CD8-positive, alpha-beta memory T cell (primary cell): ENCODE data around the gene IQSEC1. TPM values are rescaled to one million over a fixed set of nuclear protein-coding genes. Genes with fewer than 3 reads are reported as not detected.
A peak's percentile ranks its signal among the peaks of the same experiment; 100 is the strongest.

Source experiments
- CTCF ChIA-PET: fragments of 350-600 bp; sonication (Branson Sonifier 250); formaldehyde crosslinking; loops from one replicate; lab custom pipeline; 2021; ENCODE audit warnings: antibody characterized with exemption; lab: Charles Lee
- POLR2A ChIA-PET: fragments of 350-600 bp; sonication (Branson Sonifier 250); formaldehyde crosslinking; loops from one replicate; lab custom pipeline; 2021; ENCODE audit warnings: antibody characterized with exemption; lab: Charles Lee
- DNase-seq, 5 donors: peaks; one replicate each; pipeline versions ENCODE4 v3.0.0 to v3.0.0-alpha.2; 2020 to 2022; ENCODE audit warnings: mixed read lengths in 1 of 5
- H3K27ac ChIP-seq: one replicate; pipeline ENCODE4 v1.7.0; 2013; ENCODE audit warnings: low read depth, mild to moderate bottlenecking, low read length, moderate library complexity
- H3K27me3 ChIP-seq: 2 replicates; pipeline ENCODE4 v1.7.0; 2013; ENCODE audit warnings: low read length, mild to moderate bottlenecking; ENCODE audit not compliant: insufficient read depth, poor library complexity, severe bottlenecking
- H3K36me3 ChIP-seq: 2 replicates; pipeline ENCODE4 v1.7.0; 2013; ENCODE audit warnings: mild to moderate bottlenecking, low read length, moderate library complexity; ENCODE audit not compliant: insufficient read depth
- H3K4me1 ChIP-seq: 2 replicates; pipeline ENCODE4 v1.7.0; 2013; ENCODE audit warnings: mild to moderate bottlenecking, low read length, moderate library complexity; ENCODE audit not compliant: insufficient read depth
- H3K4me3 ChIP-seq: 2 replicates; pipeline ENCODE4 v1.7.0; 2013; ENCODE audit warnings: mild to moderate bottlenecking, low read length
- H3K9me3 ChIP-seq: 2 replicates; pipeline ENCODE4 v1.7.0; 2013; ENCODE audit warnings: mild to moderate bottlenecking, low read length
- H3K27ac Mint-ChIP-seq, 8 donors: one replicate each; pipeline ENCODE4 v1.8.0; 2020 to 2021; ENCODE audit warnings: mixed read lengths in 8 of 8, mild to moderate bottlenecking in 6 of 8, inconsistent platforms in 3 of 8, moderate library complexity in 3 of 8
- H3K27me3 Mint-ChIP-seq, 2 donors: one replicate each; pipeline ENCODE4 v1.8.0; 2020 to 2021; ENCODE audit warnings: mixed read lengths in 2 of 2, mild to moderate bottlenecking in 1 of 2, moderate library complexity in 1 of 2
- H3K36me3 Mint-ChIP-seq, 3 donors: one replicate each; pipeline ENCODE4 v1.8.0; 2020 to 2021; ENCODE audit warnings: mixed read lengths in 3 of 3, inconsistent platforms in 1 of 3, mild to moderate bottlenecking in 1 of 3
- H3K4me1 Mint-ChIP-seq, 3 donors: one replicate each; pipeline ENCODE4 v1.8.0; 2020 to 2021; ENCODE audit warnings: mixed read lengths in 3 of 3, inconsistent platforms in 1 of 3, mild to moderate bottlenecking in 1 of 3
- H3K4me3 Mint-ChIP-seq, 7 donors: one replicate each; pipeline ENCODE4 v1.8.0; 2020 to 2021; ENCODE audit warnings: mixed read lengths in 7 of 7, mild to moderate bottlenecking in 6 of 7, moderate library complexity in 4 of 7, inconsistent platforms in 2 of 7
- H3K9me3 Mint-ChIP-seq, 5 donors: one replicate each; pipeline ENCODE4 v1.8.0; 2020 to 2022; ENCODE audit warnings: mixed read lengths in 5 of 5, mild to moderate bottlenecking in 3 of 5, moderate library complexity in 2 of 5, inconsistent platforms in 1 of 5
- polyA plus RNA-seq: library from polyadenylated mRNA; unstranded; fragments of 300-500 nt; fragmentation: Illumina TruSeq; gene quantifications from one replicate; pipeline ENCODE4 v1.2.3, GENCODE V29; 2021
- total RNA-seq, 2 experiments: library from RNA; stranded (reverse); gene quantifications; one replicate each; pipeline ENCODE4 v1.2.3, GENCODE V29; 2021

Gene IQSEC1
- total and polyA plus RNA-seq, 3 experiments from 2014 or later: 18.5 to 33.7 (median 19.8) TPM

DNA sequence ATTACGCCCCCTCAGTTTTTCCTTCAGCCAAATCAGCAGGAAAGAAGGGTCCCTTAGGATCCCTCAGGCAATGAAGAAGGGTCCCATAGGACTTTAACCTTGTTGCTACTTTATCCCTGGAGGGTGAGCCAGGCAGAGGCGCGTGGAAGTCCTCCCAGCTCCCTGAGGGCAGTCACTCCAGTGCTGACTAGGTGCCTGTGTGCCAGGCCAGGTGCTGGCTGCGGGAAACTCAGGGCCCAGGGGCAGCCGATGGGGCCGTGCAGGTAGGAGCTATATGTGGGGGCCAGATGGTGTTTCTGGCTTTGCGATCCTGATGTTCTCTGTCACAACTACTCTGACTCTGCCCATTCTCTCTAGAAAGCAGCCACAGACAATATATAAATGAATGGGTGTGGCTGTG lies 42.8 kb upstream of the IQSEC1 start:
- H3K4me3 Mint-ChIP-seq: no peak overlapping the region
- H3K36me3 ChIP-seq: no peaks in the 10 kb centered on the region
- peak in 1 of 5 donors; percentile 21 for DNase-seq
- H3K36me3 Mint-ChIP-seq: no peaks in the 10 kb centered on the region
- peaks cover 7 to 22% of the 10 kb centered on the region in 2 donors for H3K27me3 Mint-ChIP-seq
- H3K9me3 ChIP-seq: no peaks in the 10 kb centered on the region
- H3K4me1 Mint-ChIP-seq: peaks cover under 1 to 6% (median 1%) of the 10 kb centered on the region in 3 donors
- peaks cover 4% of the 10 kb centered on the region for H3K4me1 ChIP-seq
- H3K4me3 ChIP-seq: no peak overlapping the region
- POLR2A ChIA-PET: no interaction called here
- no peak overlapping the region for H3K27ac Mint-ChIP-seq
- no peak overlapping the region for H3K27ac ChIP-seq
- CTCF ChIA-PET: no interaction called here
- H3K9me3 Mint-ChIP-seq: no peaks in the 10 kb centered on the region
- peaks cover 5% of the 10 kb centered on the region for H3K27me3 ChIP-seq

GRCh38 chr3:13115576-13115910 lies 42.3 kb upstream of the IQSEC1 start:
- H3K4me3 ChIP-seq: no peak overlapping the region
- CTCF ChIA-PET: no interaction called here
- no peaks in the 10 kb centered on the region for H3K9me3 ChIP-seq
- Mint-ChIP-seq H3K36me3 (no peaks in the 10 kb centered on the region), H3K27ac (no peak overlapping the region), H3K27me3 (peaks cover 7 to 22% of the 10 kb centered on the region in 2 donors), H3K4me1 (peaks cover 5 to 10% (median 6%) of the 10 kb centered on the region in 3 donors), H3K9me3 (no peaks in the 10 kb centered on the region), H3K4me3 (no peak overlapping the region)
- no peaks in the 10 kb centered on the region for H3K36me3 ChIP-seq
- H3K27ac ChIP-seq: no peak overlapping the region
- peaks cover 5% of the 10 kb centered on the region for H3K27me3 ChIP-seq
- peak in 1 of 5 donors; percentile 15 for DNase-seq
- POLR2A ChIA-PET: no interaction called here
- H3K4me1 ChIP-seq: peaks cover 8% of the 10 kb centered on the region

- H3K4me1 ChIP-seq: peaks cover 12% of the 10 kb centered on the region
- ChIA-PET POLR2A (no interaction called here), CTCF (no interaction called here)
- Mint-ChIP-seq H3K4me1 (peaks cover 7 to 14% (median 7%) of the 10 kb centered on the region in 3 donors), H3K36me3 (no peaks in the 10 kb centered on the region), H3K27ac (peak overlapping the region in 1 of 8 donors; percentile 68), H3K9me3 (no peaks in the 10 kb centered on the region), H3K4me3 (no peak overlapping the region), H3K27me3 (peaks cover 7 to 22% of the 10 kb centered on the region in 2 donors)
- DNase-seq: peak in 1 of 5 donors; percentile 31
- no peaks in the 10 kb centered on the region for H3K36me3 ChIP-seq
- H3K4me3 ChIP-seq: no peak overlapping the region
- H3K27ac ChIP-seq: no peak overlapping the region
- H3K27me3 ChIP-seq: peaks cover 5% of the 10 kb centered on the region
- H3K9me3 ChIP-seq: no peaks in the 10 kb centered on the region
These were observed 41.8 kb upstream of the IQSEC1 start for GRCh38 chr3:13114811-13115575.

DNA sequence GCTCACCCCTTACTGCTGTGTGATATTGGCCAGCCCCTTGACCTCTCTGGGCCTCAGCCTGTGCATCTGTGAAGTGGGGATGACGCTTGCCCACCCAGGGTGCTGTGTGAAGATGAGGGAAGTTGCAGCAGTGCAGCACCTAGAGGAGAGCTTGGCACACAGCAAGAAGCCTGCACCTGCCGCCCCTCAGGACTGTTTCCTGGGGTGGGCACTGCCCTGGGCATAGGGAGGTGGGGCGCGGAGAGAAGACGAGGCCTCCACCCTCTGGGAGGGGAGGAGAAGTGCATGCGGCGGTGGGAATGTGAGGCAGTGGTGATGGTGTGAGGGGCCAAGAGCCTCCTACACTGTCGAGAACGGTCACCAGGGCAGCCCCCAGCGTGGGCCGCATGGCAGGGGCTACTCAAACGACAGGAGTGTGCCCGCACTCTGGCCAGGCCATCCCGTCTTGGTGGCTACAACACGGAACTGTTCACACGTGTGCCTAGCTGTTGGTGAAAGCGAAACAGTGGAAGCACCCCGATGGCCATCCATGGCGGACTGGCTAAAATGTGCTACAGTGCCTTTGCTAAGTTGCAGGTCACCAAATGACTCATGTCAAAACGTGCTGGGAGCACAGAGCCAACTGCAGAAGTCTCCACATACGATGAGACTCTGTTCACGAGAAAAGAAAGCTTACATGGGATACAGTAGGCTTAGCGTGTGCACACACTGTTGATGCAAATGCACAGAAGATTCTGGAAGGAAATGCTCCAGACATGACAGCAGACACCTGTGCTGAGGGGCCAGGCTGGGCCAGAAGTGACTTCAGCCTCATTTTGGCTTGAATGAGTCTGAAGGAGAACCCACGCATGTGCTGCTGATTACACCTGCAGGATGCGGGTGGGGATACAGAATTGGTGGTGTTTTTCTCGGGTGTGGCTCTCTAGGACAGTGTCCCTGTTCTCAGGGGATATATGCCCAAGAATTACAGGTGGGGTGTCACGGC lies 40.4 kb upstream of the IQSEC1 start:
- Histone ChIP-seq H3K36me3 (no peaks in the 10 kb centered on the region), H3K4me1 (peaks cover 12% of the 10 kb centered on the region), H3K9me3 (no peaks in the 10 kb centered on the region), H3K4me3 (no peak overlapping the region), H3K27me3 (peaks cover 5% of the 10 kb centered on the region), H3K27ac (no peak overlapping the region)
- DNase-seq: peak in 1 of 5 donors; percentile 18
- Mint-ChIP-seq H3K4me1 (peaks cover 7 to 14% (median 7%) of the 10 kb centered on the region in 3 donors), H3K27me3 (peaks cover 7 to 22% of the 10 kb centered on the region in 2 donors), H3K27ac (peak overlapping the region in 1 of 8 donors; percentile 38), H3K9me3 (no peaks in the 10 kb centered on the region), H3K4me3 (no peak overlapping the region), H3K36me3 (no peaks in the 10 kb centered on the region)
- ChIA-PET POLR2A (no interaction called here), CTCF (no interaction called here)

DNA sequence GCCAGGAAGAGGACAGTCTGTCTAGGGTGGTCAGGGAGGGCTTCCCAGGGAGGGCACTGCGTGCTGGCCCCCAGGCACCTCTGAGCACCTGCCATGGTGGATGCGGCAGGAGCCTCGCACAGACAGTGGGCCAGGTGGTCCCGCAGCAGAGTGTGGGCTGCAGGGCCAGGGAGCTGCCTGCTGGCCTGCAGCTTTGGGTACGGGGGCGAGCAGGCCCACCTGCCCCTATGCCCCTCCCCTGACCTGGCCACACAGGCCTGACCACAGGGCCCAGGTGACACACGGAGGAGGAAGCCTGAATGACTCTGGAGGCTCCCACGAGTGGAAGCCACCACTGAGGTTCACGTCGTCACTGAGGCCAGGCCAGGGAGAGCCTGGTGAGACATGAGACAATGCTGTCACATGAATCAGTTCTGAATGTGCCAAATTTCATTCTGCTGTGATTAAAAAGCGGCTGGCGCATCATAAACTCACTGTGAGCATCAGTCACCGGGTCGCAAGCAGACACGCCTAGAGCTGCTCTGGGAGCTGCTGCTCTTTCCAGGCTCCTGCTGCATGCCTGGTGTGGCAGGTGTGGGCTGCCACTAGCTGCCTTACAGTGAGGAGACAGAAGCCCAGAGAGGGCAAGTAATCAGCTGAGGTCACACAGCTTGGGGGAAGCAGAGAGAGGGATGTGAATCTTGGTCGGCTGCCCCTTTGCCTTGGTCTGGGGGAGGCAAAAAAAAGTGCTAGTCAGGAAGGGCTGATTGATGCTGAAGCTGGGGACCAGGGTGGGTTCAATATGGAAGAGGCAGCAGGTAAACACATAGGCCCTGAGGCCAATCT lies 39.5 kb upstream of the IQSEC1 start:
- Histone ChIP-seq H3K27me3 (peaks cover 5% of the 10 kb centered on the region), H3K27ac (no peak overlapping the region), H3K9me3 (no peaks in the 10 kb centered on the region), H3K36me3 (no peaks in the 10 kb centered on the region), H3K4me3 (no peak overlapping the region), H3K4me1 (peaks cover 12% of the 10 kb centered on the region)
- Mint-ChIP-seq H3K27me3 (peaks cover 5 to 22% of the 10 kb centered on the region in 2 donors), H3K4me1 (peaks cover 7 to 14% (median 7%) of the 10 kb centered on the region in 3 donors), H3K9me3 (no peaks in the 10 kb centered on the region), H3K36me3 (no peaks in the 10 kb centered on the region), H3K4me3 (no peak overlapping the region), H3K27ac (no peak overlapping the region)
- peak in 1 of 5 donors; percentile 31 for DNase-seq
- CTCF ChIA-PET: no interaction called here
- POLR2A ChIA-PET: no interaction called here

GRCh38 chr3:13111873-13112520 lies 38.8 kb upstream of the IQSEC1 start:
- ChIA-PET CTCF (interaction anchor here (1.4 kb wide), 1 partner anchor 12 kb away, joined by 3 read pairs; no protein-coding TSS in a partner anchor), POLR2A (no interaction called here)
- Mint-ChIP-seq H3K4me1 (peaks cover 7 to 14% (median 7%) of the 10 kb centered on the region in 3 donors), H3K27ac (peak overlapping the region in 2 of 8 donors; percentile 45 to 47), H3K4me3 (no peak overlapping the region), H3K9me3 (no peaks in the 10 kb centered on the region), H3K36me3 (no peaks in the 10 kb centered on the region), H3K27me3 (peaks cover 5 to 21% of the 10 kb centered on the region in 2 donors)
- peaks cover 12% of the 10 kb centered on the region for H3K4me1 ChIP-seq
- H3K27me3 ChIP-seq: peaks cover 5% of the 10 kb centered on the region
- H3K36me3 ChIP-seq: no peaks in the 10 kb centered on the region
- peak in 1 of 5 donors; percentile 35 for DNase-seq
- no peak overlapping the region for H3K4me3 ChIP-seq
- H3K27ac ChIP-seq: no peak overlapping the region
- no peaks in the 10 kb centered on the region for H3K9me3 ChIP-seq

GRCh38 chr3:13111173-13111872 lies 38.1 kb upstream of the IQSEC1 start:
- Histone ChIP-seq H3K4me3 (no peak overlapping the region), H3K4me1 (peaks cover 12% of the 10 kb centered on the region), H3K27ac (no peak overlapping the region), H3K36me3 (no peaks in the 10 kb centered on the region), H3K27me3 (peaks cover 5% of the 10 kb centered on the region), H3K9me3 (no peaks in the 10 kb centered on the region)
- Mint-ChIP-seq H3K9me3 (no peaks in the 10 kb centered on the region), H3K4me3 (peak overlapping the region in 3 of 7 donors; percentile 15 to 49 (median 33)), H3K4me1 (peaks cover 7 to 14% (median 7%) of the 10 kb centered on the region in 3 donors), H3K27me3 (peaks cover 5 to 19% of the 10 kb centered on the region in 2 donors), H3K27ac (peak overlapping the region in 4 of 8 donors; percentile 58 to 87 (median 80)), H3K36me3 (no peaks in the 10 kb centered on the region)
- DNase-seq: peak in 1 of 5 donors; percentile 38
- ChIA-PET POLR2A (no interaction called here), CTCF (interaction anchor here (1.4 kb wide), 1 partner anchor 13 kb away, joined by 3 read pairs; no protein-coding TSS in a partner anchor)
